ENCODE measurements around the gene LGI4.

LGI4 gene

GRCh38 chr19:35160629-35161433 is 26.0 kb upstream of the LGI4 start:
- no peak for TF ChIP-seq ZNF565 (CRISPR knock-in tag; conservative IDR thresholded peaks at IDR 0.05; ENCODE audit: low read depth)
- TF ChIP-seq CSDC2 (CRISPR knock-in tag; IDR thresholded peaks at IDR 0.05): no peak

GRCh38 chr19:35159606-35160005 is 24.7 kb upstream of the LGI4 start:
- TF ChIP-seq GLIS3 (CRISPR knock-in tag; IDR thresholded peaks at IDR 0.05): no peak
- no peak for TF ChIP-seq SNAI2 (CRISPR knock-in tag; IDR thresholded peaks at IDR 0.05)
- no peak for TF ChIP-seq ZNF70 (CRISPR knock-in tag; IDR thresholded peaks at IDR 0.05)
- no peak for TF ChIP-seq ESRRG (CRISPR knock-in tag; IDR thresholded peaks at IDR 0.05)
- no peak for TF ChIP-seq ZNF565 (CRISPR knock-in tag; conservative IDR thresholded peaks at IDR 0.05; ENCODE audit: low read depth)
- no peak for TF ChIP-seq ZNF8 (CRISPR knock-in tag; IDR thresholded peaks at IDR 0.05)
- no peak for TF ChIP-seq CSRNP3 (CRISPR knock-in tag; IDR thresholded peaks at IDR 0.05)
- no peak for TF ChIP-seq TCF4 (CRISPR knock-in tag; IDR thresholded peaks at IDR 0.05; ENCODE audit: borderline replicate concordance)
- TF ChIP-seq ARNTL (CRISPR knock-in tag; IDR thresholded peaks at IDR 0.05; ENCODE audit: borderline replicate concordance, low read depth): no peak
- no peak for TF ChIP-seq ZC3H10 (CRISPR knock-in tag; IDR thresholded peaks at IDR 0.05)
- ATAC-seq: no peak

More at GRCh38 chr19:35160629-35161433, 26.0 kb upstream of the LGI4 start:
- ATAC-seq: no peak

GRCh38 chr19:35157431-35157830 is 22.6 kb upstream of the LGI4 start:
- no peak for ATAC-seq
- TF ChIP-seq ZNF8 (CRISPR knock-in tag; IDR thresholded peaks at IDR 0.05) (no peak), ESRRG (CRISPR knock-in tag; IDR thresholded peaks at IDR 0.05) (no peak), CSRNP3 (CRISPR knock-in tag; IDR thresholded peaks at IDR 0.05) (no peak), ZNF70 (CRISPR knock-in tag; IDR thresholded peaks at IDR 0.05) (no peak), CSDC2 (CRISPR knock-in tag; IDR thresholded peaks at IDR 0.05) (no peak), ZFP3 (CRISPR knock-in tag; IDR thresholded peaks at IDR 0.05) (no peak)

- no peak for ATAC-seq
- no peak for TF ChIP-seq TSHZ2 (CRISPR knock-in tag; IDR thresholded peaks at IDR 0.05)
- no peak for TF ChIP-seq PPARA (CRISPR knock-in tag; IDR thresholded peaks at IDR 0.05; ENCODE audit: borderline replicate concordance)
- TF ChIP-seq GLIS3 (CRISPR knock-in tag; IDR thresholded peaks at IDR 0.05): no peak
- TF ChIP-seq ISL1 (CRISPR knock-in tag; IDR thresholded peaks at IDR 0.05): no peak
- no peak for TF ChIP-seq ZFP30 (CRISPR knock-in tag; IDR thresholded peaks at IDR 0.05)
- TF ChIP-seq ARNTL (CRISPR knock-in tag; IDR thresholded peaks at IDR 0.05; ENCODE audit: borderline replicate concordance, low read depth): no peak
- TF ChIP-seq ZC3H10 (CRISPR knock-in tag; IDR thresholded peaks at IDR 0.05): no peak
- TF ChIP-seq CSRNP3 (CRISPR knock-in tag; IDR thresholded peaks at IDR 0.05): no peak
- no peak for TF ChIP-seq TOX (CRISPR knock-in tag; IDR thresholded peaks at IDR 0.05; ENCODE audit: borderline replicate concordance)
- TF ChIP-seq CSDC2 (CRISPR knock-in tag; IDR thresholded peaks at IDR 0.05): no peak
- TF ChIP-seq ZNF565 (CRISPR knock-in tag; conservative IDR thresholded peaks at IDR 0.05; ENCODE audit: low read depth): no peak
- TF ChIP-seq ZNF8 (CRISPR knock-in tag; IDR thresholded peaks at IDR 0.05): no peak
- no peak for TF ChIP-seq ESRRG (CRISPR knock-in tag; IDR thresholded peaks at IDR 0.05)
- TF ChIP-seq POU6F1 (CRISPR knock-in tag; IDR thresholded peaks at IDR 0.05; ENCODE audit: borderline replicate concordance, low read depth): no peak
- TF ChIP-seq TCF4 (CRISPR knock-in tag; IDR thresholded peaks at IDR 0.05; ENCODE audit: borderline replicate concordance): no peak
- no peak for TF ChIP-seq CREB5 (CRISPR knock-in tag; IDR thresholded peaks at IDR 0.05; ENCODE audit: low read depth)
- no peak for TF ChIP-seq PATZ1 (CRISPR knock-in tag; IDR thresholded peaks at IDR 0.05; ENCODE audit: borderline replicate concordance)
- no peak for TF ChIP-seq OSR1 (CRISPR knock-in tag; IDR thresholded peaks at IDR 0.05)
- TF ChIP-seq ZNF70 (CRISPR knock-in tag; IDR thresholded peaks at IDR 0.05): no peak
- TF ChIP-seq SNAI2 (CRISPR knock-in tag; IDR thresholded peaks at IDR 0.05): no peak
Measured at GRCh38 chr19:35156673-35157014, 21.8 kb upstream of the LGI4 start.
